Fibroblast of lung (primary cell): ENCODE data around the gene MICB. TPM values are rescaled to one million over a fixed set of nuclear protein-coding genes. Genes with fewer than 3 reads are reported as not detected.
A peak's percentile ranks its signal among the peaks of the same experiment; 100 is the strongest.

Experiments used
- DNase-seq, 2 donors: peaks; one replicate each; pipeline versions ENCODE4 v3.0.0 to v3.0.0-alpha.2; 2010; ENCODE audit warnings: low read depth in 2 of 2
- H2AFZ ChIP-seq: 2 replicates; pipeline ENCODE4 v1.5.1; 2012; ENCODE audit warnings: low read length, control low read depth, inconsistent platforms
- H3K27ac ChIP-seq: 2 replicates; pipeline ENCODE4 v1.5.1; 2011; ENCODE audit warnings: low read length, control low read depth; ENCODE audit not compliant: insufficient read depth
- H3K27me3 ChIP-seq: 2 replicates; pipeline ENCODE4 v1.5.1; 2011; ENCODE audit warnings: mild to moderate bottlenecking, low read length; ENCODE audit not compliant: control insufficient read depth, insufficient read depth
- H3K36me3 ChIP-seq: 2 replicates; pipeline ENCODE4 v1.5.1; 2011; ENCODE audit warnings: low read length; ENCODE audit not compliant: control insufficient read depth, insufficient read depth
- H3K4me1 ChIP-seq: 2 replicates; pipeline ENCODE4 v1.5.1; 2011; ENCODE audit warnings: low read length; ENCODE audit not compliant: control insufficient read depth, insufficient read depth; ENCODE audit errors: extremely low read depth
- H3K4me2 ChIP-seq: 2 replicates; pipeline ENCODE4 v1.5.1; 2011; ENCODE audit warnings: low read length, control low read depth; ENCODE audit not compliant: insufficient read depth; ENCODE audit errors: extremely low read depth
- H3K4me3 ChIP-seq, 4 experiments: fragments of 200-600 bp in 1 of 4; sonication (generic) in 1 of 4; replicated peaks in 1 of 4; 2 replicates each; pipeline ENCODE4 v1.5.1; 2011 to 2016; ENCODE audit warnings: low read length in 4 of 4, low read depth in 3 of 4, mild to moderate bottlenecking in 3 of 4, control low read depth in 2 of 4, inconsistent platforms in 1 of 4, mixed read lengths in 1 of 4; ENCODE audit not compliant: insufficient read depth in 1 of 4; ENCODE audit errors: control extremely low read depth in 1 of 4
- H3K79me2 ChIP-seq: 2 replicates; pipeline ENCODE4 v1.5.1; 2012; ENCODE audit warnings: mild to moderate bottlenecking, low read length, inconsistent platforms; ENCODE audit not compliant: control insufficient read depth, insufficient read depth
- H3K9ac ChIP-seq: 2 replicates; pipeline ENCODE4 v1.5.1; 2011; ENCODE audit warnings: mild to moderate bottlenecking, low read length, control low read depth; ENCODE audit not compliant: insufficient read depth
- H3K9me3 ChIP-seq: 2 replicates; pipeline ENCODE4 v1.5.1; 2012; ENCODE audit warnings: low read depth, low read length; ENCODE audit not compliant: control insufficient read depth, insufficient read depth
- H4K20me1 ChIP-seq: 2 replicates; pipeline ENCODE4 v1.5.1; 2011; ENCODE audit warnings: low read length; ENCODE audit not compliant: control insufficient read depth, insufficient read depth; ENCODE audit errors: extremely low read depth
- CTCF ChIP-seq, 2 donors: IDR thresholded peaks in 1 of 2; conservative IDR thresholded peaks in 1 of 2; 1 replicate in 1 of 2; 2 replicates in 1 of 2; pipeline ENCODE4 v1.5.1; 2011 to 2012; ENCODE audit warnings: low read length in 2 of 2, control low read depth in 1 of 2, inconsistent platforms in 1 of 2, low read depth in 1 of 2, mild to moderate bottlenecking in 1 of 2
- EZH2 ChIP-seq: IDR thresholded peaks from 2 replicates; pipeline ENCODE4 v1.5.1; 2012; ENCODE audit warnings: low read length, control low read depth, mild to moderate bottlenecking; ENCODE audit errors: missing control alignments
- polyA plus RNA-seq, 2 donors: library from polyadenylated mRNA; depleted of rRNA in 1 of 2; stranded (reverse) in 1 of 2; unstranded in 1 of 2; fragments of >200 nt; gene quantifications; 2 replicates each; pipeline ENCODE4 v1.2.1, GENCODE V29; 2011 to 2012; ENCODE audit warnings: missing spikeins in 1 of 2
- total RNA-seq: library from RNA; depleted of rRNA; stranded (reverse); fragments of >200 nt; gene quantifications from 2 replicates; pipeline ENCODE4 v1.2.1, GENCODE V29; 2014

The MICB gene
- total and polyA plus RNA-seq, 2 donors (not counting 1 experiment from before 2014, with no cell fraction given) = 17.2 to 18.6 TPM

- Histone ChIP-seq H2AFZ (no peak overlapping the region), H3K4me2 (peak overlapping the region; percentile 97), H3K27ac (peak overlapping the region; percentile 96), H3K4me1 (peaks cover 7% of the 10 kb centered on the region), H3K27me3 (no peaks in the 10 kb centered on the region), H4K20me1 (peaks cover 1% of the 10 kb centered on the region), H3K9ac (peak overlapping the region; percentile 82), H3K4me3 (peak overlapping the region; percentile 74 to 96 (median 88)), H3K9me3 (no peaks in the 10 kb centered on the region), H3K79me2 (peaks cover 56% of the 10 kb centered on the region), H3K36me3 (peaks cover 14% of the 10 kb centered on the region)
- peak; percentile 48 to 73 for DNase-seq
- TF ChIP-seq CTCF (conservative IDR thresholded peaks at IDR 0.05 in 1 of 2, IDR thresholded peaks at IDR 0.05 in 1 of 2; ENCODE audit: low read depth in 1 of 2, low read length in 2 of 2) (no peak), EZH2 (no peak)
Observed at GRCh38 chr6:31541059-31541657, 43.2 kb downstream of the MICB start.

DNA sequence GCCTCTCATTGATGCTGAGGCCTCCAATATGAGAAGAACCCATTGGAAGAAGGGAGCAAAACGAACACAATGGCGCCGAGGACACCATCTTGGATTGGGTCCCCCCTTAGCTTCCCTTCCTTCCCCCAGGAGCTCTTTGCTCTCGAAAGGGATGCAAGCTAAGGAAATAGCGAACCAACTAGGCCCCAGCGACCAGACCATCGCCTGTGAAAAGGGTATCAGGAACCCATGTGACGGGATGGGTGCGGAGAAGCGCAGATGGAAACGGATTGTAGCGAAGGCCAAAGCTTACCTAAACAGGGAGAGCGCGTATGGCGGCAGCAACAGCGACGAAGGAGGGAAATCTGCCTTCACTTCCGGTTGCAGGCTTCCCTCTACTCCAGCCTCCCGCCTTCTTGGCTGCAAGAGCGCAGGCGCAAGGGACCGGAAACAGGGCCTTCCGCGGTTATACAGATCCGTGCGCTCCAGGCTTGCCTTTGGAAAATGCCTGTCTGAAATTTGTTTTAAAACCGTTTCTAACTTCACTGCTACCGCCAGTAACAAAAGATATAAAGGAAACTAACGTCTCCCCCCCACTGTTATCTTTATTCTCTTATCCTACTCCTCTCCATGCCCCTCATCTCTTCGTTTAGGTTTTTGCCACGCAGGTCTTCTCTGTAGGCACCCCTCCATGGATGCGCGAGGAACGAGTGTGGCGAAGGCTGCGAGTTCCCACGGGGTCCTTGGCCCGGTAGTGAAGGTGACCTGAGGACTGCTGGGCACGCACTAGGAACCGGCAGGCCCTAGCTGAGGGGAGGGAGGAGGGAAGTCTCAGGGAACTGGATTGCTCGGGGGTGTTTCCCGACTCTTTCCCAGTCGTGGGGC is 43.9 kb downstream of the MICB start, which contains the start of gene DDX39B:
DDX39B (minus strand) TSS at position 346 of the 864 bp plus-strand sequence. CDS start 1,471 bp downstream, outside the sequence.
- Histone ChIP-seq H3K27ac (peak within 1 kb of the TSS; percentile 96), H3K79me2 (peaks cover 49% of the 10 kb centered on the region), H2AFZ (peak within 1 kb of the TSS; percentile 70), H4K20me1 (peaks cover 1% of the 10 kb centered on the region), H3K4me3 (peak within 1 kb of the TSS; percentile 74 to 96 (median 88)), H3K27me3 (no peaks in the 10 kb centered on the region), H3K9me3 (no peaks in the 10 kb centered on the region), H3K4me2 (peak within 1 kb of the TSS; percentile 97), H3K9ac (peak within 1 kb of the TSS; percentile 82), H3K36me3 (peaks cover 12% of the 10 kb centered on the region), H3K4me1 (peaks cover 7% of the 10 kb centered on the region)
- TF ChIP-seq EZH2 = no peak
- no peak for TF ChIP-seq CTCF (conservative IDR thresholded peaks at IDR 0.05 in 1 of 2, IDR thresholded peaks at IDR 0.05 in 1 of 2; ENCODE audit: low read depth in 1 of 2, low read length in 2 of 2)
- DNase-seq = peak; percentile 96 to 99

- Histone ChIP-seq H4K20me1 (peaks cover 1% of the 10 kb centered on the region), H3K9me3 (no peaks in the 10 kb centered on the region), H3K27ac (no peak overlapping the region), H2AFZ (no peak overlapping the region), H3K79me2 (peaks cover 40% of the 10 kb centered on the region), H3K4me2 (no peak overlapping the region), H3K27me3 (no peaks in the 10 kb centered on the region), H3K36me3 (peaks cover 4% of the 10 kb centered on the region), H3K9ac (no peak overlapping the region), H3K4me1 (peaks cover 13% of the 10 kb centered on the region), H3K4me3 (no peak overlapping the region)
- TF ChIP-seq EZH2 (no peak), CTCF (conservative IDR thresholded peaks at IDR 0.05 in 1 of 2, IDR thresholded peaks at IDR 0.05 in 1 of 2; ENCODE audit: low read depth in 1 of 2, low read length in 2 of 2) (no peak)
- no peak for DNase-seq
Observed at GRCh38 chr6:31543639-31544038, 45.7 kb downstream of the MICB start.
